NCI-H82 treated with DMSO at 0.1 percent for 48 hours (cell line): ENCODE results near the gene TBC1D22A.

ENCODE experiments used
- DNase-seq: peaks from one replicate; lab custom pipeline; 2025; ENCODE audit not compliant: unreplicated experiment; lab: John Stamatoyannopoulos, UW

Gene TBC1D22A

DNA sequence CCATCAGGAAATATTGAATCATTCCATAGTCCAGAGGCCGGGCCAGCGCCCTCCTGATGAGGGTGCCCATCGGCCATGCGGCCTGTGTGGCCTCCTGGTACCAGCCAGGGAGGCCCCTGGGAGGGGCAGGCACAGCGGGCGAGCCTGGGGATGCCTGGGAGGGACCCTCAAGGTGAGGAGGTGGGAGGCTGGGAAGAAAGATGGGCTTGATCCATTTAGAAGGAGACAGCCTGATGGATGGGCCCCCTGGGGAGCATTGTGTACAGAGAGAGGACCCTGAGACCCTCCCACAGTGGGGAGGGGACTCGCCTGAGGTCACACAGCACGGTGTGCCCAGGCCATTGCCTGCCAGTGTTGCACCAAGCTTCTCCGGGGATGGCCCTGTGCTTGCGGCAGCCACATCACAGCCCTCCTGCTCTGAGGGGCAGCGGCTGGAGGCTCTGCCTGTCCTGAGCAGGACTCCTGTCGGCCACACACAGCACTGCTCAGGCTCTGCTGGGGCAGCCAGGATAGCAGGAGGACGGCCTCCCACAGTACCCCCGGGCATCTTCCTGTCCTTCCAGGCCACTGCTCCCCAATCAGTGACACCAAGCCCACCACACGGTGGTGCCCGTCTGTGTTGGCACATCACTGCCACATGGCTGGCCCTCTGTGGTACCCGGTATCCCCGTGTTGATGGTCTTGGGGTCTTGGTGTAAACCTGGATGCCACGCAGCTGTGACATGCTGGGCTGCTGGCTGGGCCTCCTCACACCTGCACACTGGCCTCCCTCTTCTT is 290.0 kb downstream of the TBC1D22A start:
- no peak for DNase-seq

DNA sequence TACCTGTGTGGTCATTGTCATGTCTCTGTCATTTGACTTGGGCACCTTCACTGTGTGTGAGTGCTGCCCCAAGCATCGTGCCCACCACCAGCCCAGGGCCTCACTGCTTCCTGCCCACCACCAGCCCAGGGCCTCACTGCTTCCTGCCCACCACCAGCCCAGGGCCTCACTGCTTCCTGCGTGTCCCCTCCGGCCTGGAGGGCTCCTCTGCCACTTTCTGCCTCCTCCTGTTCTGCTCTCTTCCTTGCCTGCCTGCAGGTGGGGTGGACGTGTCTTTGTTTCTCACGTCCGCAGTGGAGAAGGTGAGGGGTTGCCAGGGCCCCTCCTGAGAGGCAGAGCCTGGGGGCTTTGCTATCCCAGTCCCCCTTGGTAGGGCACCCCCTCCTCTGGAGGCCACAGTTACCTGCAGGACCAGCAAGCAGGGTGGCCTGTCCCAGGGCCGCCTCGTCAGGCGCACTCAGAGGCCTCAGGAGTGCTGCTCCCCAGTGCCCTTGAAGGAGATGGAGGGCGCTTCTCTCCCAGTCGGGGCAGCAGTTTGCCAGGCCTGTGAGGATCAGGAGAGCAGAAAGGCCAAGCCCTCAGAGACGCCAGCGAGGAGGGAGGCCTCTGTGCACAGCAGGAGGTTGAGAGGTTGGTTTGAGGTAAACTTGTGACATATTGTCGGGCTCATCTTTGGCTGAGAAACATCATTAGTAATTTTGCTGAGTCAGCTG is 290.7 kb downstream of the TBC1D22A start:
- DNase-seq, result no peak

DNA sequence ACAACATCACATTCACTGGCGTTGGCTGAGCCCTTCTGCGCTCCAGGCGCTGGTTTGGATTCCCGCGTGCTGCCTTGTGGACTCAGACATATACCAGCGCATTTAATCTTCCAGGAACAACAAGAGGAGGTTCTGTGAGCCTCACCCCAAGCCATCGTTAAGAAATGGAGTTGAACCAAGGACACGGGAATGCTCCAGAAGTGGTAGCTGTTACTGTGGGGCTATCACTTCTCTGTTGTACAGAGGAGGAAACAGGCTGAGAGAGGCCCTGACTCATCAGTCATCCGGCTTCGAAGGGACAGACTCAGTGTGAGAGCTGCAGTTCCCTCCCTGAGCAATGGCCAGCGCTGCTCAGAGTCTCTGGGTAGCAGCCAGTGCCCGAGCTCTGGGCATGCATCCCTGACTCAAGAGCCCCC is 291.3 kb downstream of the TBC1D22A start:
- no peak for DNase-seq

DNA sequence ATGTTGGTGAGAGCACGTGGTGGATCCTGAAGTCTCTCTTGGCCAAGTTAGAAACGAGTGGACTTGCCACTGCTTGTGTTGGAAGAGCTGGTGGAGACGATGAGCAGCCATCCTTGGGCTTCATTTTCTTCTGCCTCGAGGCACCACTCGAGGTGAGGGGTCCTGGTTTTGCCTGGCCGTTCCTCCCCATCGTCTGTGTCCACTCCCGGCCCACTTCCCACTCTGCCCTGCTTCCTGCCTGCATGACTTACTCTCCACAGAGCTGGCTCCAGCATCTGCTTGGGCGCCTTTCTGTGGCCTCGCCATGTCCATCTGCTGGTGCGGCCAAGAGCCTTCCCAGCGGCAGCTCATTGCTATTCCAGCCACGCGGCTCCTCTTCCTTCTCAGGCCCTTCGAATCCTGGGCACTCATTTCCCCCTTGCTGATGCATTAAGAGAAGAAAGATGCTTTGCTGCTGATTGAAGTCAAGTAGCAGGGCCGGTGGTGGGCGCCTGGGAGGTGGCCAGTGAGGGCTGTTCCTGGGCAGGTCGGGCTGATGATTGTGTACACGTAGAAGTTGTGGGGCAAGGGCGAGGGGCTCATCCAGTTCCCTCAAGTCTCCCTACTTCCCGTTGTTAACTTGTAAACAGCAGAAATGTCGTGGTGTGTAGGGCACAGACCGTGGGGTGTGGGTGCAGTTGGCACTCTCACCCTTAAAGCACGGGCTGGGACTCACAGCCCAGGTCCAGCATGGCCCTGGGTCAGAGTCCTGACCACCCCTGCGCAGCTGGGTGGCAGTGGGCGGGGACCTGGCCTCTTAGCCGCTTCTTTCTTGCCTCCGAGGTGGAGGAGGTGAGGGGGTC is 292.0 kb downstream of the TBC1D22A start:
- no peak for DNase-seq

DNA sequence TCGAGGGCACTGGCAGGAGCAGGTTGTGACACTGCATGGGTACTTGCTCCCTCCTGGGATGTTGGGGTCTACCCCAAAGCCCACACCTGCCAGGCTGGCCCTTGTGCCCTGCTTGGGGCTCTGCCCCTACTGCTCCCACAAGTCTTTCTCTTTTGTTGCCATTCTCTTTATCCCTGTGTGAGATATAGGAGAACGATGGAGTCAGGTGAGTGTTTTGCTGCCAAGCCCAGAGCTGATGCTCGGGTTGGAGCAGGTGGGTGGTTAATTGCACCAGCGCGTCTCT is 292.6 kb downstream of the TBC1D22A start:
- no peak for DNase-seq

DNA sequence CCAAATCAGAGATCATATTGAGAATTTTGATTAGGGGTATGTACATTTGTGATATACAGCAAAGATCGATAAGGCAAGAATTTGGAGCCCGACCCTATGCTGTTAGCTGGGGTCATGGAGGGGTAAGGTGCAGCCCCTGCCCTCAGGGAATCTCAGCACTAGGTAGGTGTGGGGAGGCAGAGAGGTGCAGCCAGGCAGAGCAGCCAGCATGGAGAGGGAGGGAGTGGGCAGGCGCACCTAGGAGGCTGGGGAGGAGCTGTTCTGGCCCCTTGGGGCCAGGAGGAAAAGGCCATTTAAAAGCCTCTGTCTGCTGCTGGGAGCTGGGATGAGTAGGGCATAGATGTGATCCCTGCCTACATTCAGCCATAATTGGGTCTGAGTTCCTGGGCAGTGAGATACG is 293.0 kb downstream of the TBC1D22A start:
- no peak for DNase-seq

DNA sequence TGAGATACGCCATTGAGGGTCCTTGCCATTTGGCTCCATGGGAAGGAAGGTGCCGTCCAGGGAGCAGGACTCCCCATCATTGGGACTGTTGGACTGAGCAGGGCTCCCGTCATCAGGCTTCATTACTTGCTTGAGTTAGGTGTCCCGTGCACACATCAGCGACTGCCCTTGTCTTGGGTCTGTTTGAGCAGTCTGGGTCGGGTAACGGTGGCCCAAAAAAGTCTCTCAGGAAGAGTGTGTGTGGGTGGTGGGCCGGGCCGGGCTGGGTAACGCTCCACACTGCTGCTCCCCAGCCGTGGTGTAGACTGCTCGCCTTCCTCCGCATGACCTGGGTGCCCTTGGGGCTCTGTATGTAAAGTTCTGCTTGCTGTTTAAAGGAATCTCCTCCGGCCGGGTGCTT is 293.5 kb downstream of the TBC1D22A start:
- no peak for DNase-seq

DNA sequence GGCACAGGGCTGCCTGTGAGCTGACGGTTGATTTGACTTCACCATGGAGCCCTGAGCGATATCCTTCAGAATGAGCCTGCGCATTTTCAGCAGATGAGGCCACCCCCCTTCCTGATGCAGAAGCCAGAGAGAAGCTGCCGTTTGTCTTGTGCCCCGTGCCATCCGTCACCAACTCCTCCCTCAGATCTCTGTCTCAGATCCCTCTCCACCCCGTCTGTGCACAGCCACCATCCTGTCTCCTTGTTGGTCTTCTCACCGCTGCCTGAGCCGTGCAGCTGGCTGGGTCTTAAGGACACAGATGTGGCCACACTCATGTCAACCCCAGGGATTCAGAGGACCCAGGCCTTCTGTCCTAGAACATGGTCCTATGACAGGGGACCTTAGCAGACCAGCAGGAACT is 293.9 kb downstream of the TBC1D22A start:
- DNase-seq, result no peak

DNA sequence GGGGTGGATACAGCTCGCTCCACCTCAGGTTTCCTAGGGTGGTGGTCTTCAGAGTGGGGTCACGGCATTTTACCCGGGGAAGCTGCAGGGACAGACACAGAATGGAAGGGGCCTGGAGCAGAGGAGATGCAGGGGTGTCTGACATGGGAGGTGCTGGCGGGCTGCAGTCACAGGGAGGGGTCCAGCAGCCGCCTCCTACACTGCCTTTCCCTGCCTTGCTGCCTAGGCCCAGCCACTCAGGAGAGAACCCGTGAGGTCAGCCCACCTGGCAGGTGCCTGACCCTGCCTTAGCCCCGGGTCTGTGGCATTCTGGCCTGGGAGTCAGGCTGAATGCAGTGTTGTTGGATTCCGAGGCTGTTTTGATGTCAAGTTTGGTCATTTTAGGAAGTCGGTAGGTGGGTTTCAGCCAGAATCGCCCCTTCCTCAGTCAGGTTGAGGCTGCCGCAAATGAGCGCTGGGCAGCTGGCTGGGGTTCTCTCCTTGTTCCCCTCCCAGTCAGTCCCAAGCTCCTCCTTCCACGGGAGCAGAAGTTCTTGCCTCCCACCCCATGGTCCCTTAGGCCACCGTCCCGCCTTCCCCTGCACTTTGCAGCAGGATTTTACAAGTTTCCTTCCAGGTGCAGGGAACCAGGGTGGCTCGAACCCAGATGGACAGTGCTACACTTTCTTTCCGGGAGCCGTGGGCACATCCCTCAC is 294.5 kb downstream of the TBC1D22A start:
- DNase-seq, result no peak

DNA sequence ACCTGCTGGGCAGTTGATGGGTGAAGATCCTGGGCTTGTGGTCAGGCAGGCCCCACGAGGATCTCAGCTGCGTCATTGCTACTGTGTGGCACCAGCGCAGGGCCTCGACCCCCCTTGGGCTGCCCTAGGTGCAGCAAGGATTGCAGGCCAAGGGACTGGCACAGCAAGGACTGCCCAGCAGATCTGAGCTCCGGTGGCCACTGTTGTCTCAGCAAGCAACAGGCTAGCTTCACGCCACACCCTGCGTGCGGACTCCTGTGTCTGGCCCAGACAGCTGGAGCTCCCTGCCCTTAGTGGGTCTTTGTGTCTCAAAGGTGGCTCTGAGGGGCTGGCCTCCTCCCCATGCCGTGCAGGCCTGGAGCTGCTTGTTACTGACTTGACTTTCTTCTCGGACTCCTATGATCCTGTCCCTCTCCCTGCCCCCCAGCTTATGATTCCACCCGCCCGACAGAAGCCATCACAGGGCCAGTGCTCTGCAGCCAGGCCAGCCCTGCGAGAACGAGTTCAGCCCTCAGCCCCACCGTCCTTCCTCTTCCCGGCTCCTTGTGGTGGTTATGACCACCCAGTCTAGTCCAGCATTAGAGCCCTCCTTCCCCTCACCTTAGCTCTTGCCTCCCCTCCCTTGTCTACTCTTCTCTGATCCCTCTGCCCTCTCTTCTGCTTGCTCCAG is 295.6 kb downstream of the TBC1D22A start:
- DNase-seq, result no peak

DNA sequence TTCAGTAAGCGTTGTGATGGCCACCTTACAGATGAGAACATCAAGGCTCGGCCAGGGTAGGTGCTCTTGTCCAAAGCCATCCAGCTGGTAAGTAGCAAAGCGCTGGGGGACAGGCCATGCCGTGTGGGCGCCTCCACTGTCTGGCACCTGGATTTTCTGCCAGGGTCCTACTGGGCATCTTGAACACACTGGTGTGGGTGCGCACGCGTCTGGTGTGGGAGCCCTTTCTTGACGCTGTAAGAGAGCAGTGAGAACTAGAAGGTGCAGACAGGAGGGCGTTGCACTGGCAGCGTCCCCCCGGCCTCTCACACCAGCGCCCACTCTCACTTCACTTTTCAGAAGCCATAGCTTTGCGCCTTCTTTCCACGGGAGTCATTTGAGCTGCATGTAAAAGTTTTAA is 296.6 kb downstream of the TBC1D22A start:
- DNase-seq, result no peak

DNA sequence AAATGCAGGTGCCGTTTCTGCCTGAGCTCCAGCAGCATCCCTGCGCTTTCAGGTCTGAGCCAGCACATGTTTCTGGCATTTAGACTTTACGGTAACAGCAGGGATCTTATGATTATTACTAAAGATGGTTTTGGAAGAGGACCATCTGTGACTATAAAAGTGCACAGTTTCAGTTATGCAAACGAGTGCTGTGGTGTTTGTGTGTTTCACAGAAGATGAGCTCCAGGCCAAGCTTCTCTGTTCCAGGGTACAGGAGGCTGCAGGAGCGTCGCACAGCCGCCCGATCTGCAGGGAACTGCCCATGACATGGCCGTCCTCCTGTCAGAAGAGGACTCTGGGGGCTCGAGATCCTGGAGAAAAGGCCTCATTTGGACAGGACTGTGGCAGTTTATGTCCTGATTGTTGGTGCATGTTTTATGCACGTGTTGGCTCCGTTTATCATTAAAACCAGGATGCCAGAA is 297.3 kb downstream of the TBC1D22A start:
- no peak for DNase-seq

DNA sequence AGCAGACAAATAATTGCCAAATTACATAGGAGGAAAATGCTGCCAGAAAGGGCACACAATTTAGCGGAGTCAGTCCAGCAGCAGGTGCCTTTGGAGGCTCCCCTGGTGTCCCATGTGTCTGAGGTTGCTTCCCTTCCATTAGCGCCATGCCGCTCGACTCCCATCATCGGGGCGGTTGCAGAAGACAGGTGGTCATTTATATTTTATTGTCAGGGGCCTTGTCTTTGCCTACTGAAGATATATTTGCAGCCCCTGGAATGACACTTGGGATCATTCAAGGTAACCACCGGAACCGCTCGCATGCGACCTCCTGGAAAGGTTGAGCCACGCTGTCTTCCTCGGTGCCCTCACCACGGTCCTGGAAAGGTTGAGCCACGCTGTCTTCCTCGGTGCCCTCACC is 298.3 kb downstream of the TBC1D22A start:
- DNase-seq, result no peak

DNA sequence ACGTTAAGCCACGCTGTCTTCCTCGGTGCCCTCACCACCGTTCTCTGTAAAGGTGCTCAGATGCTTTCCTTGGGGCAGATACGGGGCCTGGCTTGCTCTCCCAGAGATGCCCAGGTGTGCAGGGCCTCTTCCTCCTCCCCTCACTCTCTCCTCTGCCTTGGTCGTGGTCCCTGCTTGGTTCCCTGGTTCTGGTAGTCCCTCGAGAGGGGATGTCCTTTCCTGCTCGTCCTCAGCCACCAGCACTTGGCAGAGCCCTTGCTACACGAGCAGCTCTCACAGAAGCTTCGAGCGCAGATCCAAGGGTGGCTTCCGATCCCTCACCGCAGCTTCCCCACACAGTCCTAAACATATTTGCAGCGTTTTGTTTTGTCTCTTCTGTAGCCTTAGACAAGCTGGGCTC is 298.8 kb downstream of the TBC1D22A start:
- DNase-seq, result no peak

DNA sequence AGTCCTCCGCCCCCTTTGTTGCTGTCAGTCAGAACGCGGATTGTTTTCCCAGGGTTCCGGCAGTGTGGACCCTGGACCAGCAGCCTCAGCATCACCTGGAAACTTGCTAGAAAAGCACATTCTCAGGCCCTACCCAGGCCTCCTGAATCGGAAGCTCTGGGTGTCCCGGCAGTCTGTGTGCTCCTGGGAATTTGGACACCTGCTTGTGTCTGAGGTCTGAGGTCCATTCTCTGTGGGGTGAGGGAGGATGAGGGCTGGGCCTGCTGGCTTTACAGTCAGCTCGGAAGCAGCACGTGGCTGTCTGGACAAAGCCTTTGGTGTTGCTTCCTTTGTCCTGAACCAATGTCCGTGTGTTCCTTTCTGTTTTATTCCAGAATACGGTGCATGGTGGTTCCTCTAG is 299.7 kb downstream of the TBC1D22A start:
- DNase-seq, result no peak

DNA sequence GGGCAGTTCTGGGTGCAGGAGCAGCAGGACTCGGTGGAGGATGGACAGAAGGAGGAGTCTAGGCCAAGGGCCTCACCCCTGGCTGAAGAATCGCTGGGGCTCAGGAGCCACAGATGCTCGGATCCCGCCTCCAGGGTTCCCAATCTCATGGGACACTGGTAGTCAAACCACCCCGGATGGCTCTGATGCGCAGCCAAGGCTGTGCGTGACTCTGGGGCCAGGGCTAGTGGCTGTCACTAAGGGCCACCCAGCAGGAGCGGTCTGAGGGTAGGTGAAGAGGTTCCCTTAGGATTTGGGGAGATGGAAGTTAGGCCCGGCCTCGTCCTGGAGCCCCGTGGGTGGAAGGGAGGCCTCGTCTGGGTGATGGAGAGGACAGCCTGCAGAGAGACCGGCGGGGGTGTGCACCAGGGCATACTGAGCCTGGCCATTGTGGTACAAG is 300.6 kb downstream of the TBC1D22A start:
- no peak for DNase-seq

DNA sequence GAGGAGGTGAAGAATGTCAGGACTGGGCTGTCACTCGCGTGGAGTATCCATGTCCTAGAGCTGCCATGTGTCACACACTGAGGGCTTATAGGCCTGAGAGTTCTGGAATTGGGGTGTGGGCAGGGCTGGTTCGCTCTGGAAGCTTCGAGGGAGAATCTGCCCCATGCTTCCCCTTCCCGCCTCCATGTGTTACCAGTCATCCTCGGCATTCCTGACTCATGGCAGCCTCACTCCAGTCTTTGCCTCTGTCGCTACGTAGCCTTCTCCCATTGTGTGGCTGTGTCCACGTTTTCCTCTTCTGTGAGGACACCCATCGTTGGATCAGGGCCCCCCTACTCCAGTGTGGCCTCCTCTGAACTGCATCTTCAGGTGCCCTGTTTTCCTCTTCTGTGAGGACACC is 301.2 kb downstream of the TBC1D22A start:
- no peak for DNase-seq

DNA sequence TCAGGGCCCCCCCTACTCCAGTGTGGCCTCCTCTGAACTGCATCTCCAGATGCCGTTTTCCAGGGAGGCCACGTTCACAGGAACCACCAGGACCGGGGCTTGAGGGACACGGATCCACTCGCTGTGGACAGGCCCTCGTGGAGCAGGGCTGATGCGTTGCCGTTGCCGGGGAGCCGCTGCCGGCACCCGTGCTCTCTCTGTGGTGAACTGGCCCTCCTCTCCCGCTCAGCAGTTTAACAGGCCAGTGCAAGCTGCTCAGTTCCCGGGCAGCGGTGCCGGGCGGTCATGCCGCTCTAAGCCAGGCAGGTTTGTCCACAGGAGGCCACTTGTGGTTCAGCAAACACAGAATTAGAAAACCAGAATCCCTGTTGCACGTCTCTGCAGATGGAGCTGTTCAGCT is 301.6 kb downstream of the TBC1D22A start:
- DNase-seq, result no peak

DNA sequence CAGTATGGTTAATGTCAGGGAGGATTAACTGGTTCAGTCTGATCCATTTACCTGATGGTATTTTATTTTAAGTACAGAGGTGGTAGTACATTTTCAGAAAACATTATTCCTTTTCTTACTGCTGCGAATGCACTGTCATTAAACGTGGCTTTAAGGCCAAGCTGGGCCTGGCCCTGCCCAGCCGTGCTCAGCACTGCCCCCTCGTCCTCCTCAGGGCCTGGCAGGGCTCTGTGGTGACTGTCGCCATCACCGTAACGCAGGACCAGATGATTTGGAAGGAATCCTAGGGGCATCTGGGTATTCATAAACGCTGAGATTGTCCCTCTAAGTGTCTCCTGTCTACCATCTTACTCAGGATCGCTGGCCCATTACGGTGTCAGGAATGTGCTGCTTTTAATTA is 302.0 kb downstream of the TBC1D22A start:
- DNase-seq, result no peak

DNA sequence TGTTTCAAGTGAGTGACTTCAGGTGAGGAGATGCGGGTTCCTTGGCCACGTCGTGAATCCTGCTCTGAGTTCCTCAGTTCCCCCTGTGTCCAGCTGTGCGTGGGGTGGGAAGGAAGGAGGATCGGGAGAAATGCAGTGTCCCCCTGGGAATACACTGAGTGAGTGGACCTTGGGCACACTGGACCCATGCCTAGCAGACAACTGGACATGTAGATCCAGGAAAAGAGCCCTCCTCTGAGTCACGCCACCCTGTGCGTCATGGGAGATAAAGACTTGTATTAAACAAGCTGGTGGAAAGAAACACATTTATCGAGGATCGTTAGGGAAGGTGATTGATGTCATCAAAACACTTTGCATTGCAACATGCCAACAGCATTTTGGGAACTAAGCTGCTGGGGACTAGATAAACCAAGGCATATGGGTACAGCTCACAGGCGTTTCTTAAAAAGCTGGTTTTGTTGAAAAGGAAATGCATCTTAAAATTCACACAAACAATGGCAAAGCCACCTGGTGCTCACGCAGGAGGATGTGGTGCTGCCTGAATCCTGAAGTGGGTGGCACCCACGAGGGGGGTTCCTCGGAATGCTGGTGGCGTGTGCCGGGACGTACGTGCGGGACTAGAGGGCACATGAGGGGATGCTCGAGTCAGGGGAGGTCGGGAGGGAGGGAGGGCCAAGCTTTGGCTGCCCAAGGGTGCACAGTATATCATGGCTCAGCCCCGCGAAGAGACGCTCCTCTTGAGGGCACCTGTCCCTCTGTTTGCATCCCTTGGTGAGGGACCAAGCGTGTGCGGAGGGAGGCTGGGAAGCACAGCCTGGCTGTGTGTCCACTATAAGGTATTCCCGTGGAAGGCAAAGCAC is 303.5 kb downstream of the TBC1D22A start:
- DNase-seq, result no peak
